OCI-LY1 (cell line): ENCODE measurements around the gene GORASP1.

Source experiments
- EZH2 ChIP-seq: fragments of 200-600 bp; sonication (generic), shearing (Covaris generic); IDR thresholded peaks from 2 replicates; pipeline ENCODE4 v1.8.0; 2017; ENCODE audit warnings: borderline replicate concordance, mixed run types, mild to moderate bottlenecking, antibody characterized with exemption, low read length, moderate library complexity, mixed read lengths
- TF ChIP-seq, protein P1 (sequence below): fragments of 200-600 bp; sonication (generic), shearing (Covaris generic); IDR thresholded peaks from 2 replicates; pipeline ENCODE4 v1.5.1; 2017; ENCODE audit warnings: mild to moderate bottlenecking, antibody characterized with exemption, low read length, moderate library complexity, mixed read lengths

- TF ChIP-seq, protein P1, sequence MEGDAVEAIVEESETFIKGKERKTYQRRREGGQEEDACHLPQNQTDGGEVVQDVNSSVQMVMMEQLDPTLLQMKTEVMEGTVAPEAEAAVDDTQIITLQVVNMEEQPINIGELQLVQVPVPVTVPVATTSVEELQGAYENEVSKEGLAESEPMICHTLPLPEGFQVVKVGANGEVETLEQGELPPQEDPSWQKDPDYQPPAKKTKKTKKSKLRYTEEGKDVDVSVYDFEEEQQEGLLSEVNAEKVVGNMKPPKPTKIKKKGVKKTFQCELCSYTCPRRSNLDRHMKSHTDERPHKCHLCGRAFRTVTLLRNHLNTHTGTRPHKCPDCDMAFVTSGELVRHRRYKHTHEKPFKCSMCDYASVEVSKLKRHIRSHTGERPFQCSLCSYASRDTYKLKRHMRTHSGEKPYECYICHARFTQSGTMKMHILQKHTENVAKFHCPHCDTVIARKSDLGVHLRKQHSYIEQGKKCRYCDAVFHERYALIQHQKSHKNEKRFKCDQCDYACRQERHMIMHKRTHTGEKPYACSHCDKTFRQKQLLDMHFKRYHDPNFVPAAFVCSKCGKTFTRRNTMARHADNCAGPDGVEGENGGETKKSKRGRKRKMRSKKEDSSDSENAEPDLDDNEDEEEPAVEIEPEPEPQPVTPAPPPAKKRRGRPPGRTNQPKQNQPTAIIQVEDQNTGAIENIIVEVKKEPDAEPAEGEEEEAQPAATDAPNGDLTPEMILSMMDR, result no peak
- no peak for TF ChIP-seq EZH2
These were observed 7.5 kb downstream of the GORASP1 start for GRCh38 chr3:39099738-39100499.
